Common myeloid progenitor, CD34-positive (primary cell): ENCODE data around the gene TEX44.

Experiments
- CTCF ChIA-PET: fragments of 350-600 bp; sonication (Branson Sonifier 250); formaldehyde crosslinking; loops from one replicate; lab custom pipeline; 2021; ENCODE audit warnings: antibody characterized with exemption; lab: Charles Lee
- POLR2A ChIA-PET: fragments of 350-600 bp; sonication (Branson Sonifier 250); formaldehyde crosslinking; loops from one replicate; lab custom pipeline; 2021; ENCODE audit warnings: antibody characterized with exemption; lab: Charles Lee
- DNase-seq, 3 donors: peaks; one replicate each; pipeline versions ENCODE4 v3.0.0 to v3.0.0-alpha.2; 2013
- H3K27ac ChIP-seq, 2 experiments: 1 replicate in 1 of 2; 2 replicates in 1 of 2; pipeline ENCODE4 v1.7.0; 2013; ENCODE audit warnings: inconsistent platforms in 2 of 2, low read length in 2 of 2, mild to moderate bottlenecking in 2 of 2, low read depth in 1 of 2, moderate library complexity in 1 of 2; ENCODE audit not compliant: severe bottlenecking in 2 of 2, insufficient read depth in 1 of 2, poor library complexity in 1 of 2
- H3K27me3 ChIP-seq, 5 experiments: replicated peaks in 2 of 5; 1 replicate in 3 of 5; 2 replicates in 2 of 5; pipeline versions ENCODE4 v1.6.1 to v1.7.0; 2013; ENCODE audit warnings: low read length in 4 of 5, mild to moderate bottlenecking in 2 of 5, moderate library complexity in 2 of 5, inconsistent platforms in 1 of 5; ENCODE audit not compliant: insufficient read depth in 5 of 5, control insufficient read depth in 4 of 5
- H3K36me3 ChIP-seq, 4 experiments: 1 replicate in 2 of 4; 2 replicates in 2 of 4; pipeline versions ENCODE4 v1.6.1 to v1.7.0; 2013; ENCODE audit warnings: low read length in 3 of 4, control low read depth in 1 of 4, mild to moderate bottlenecking in 1 of 4; ENCODE audit not compliant: control insufficient read depth in 4 of 4, insufficient read depth in 4 of 4
- H3K4me1 ChIP-seq, 4 experiments: 1 replicate in 3 of 4; 2 replicates in 1 of 4; pipeline versions ENCODE4 v1.6.1 to v1.7.1; 2013; ENCODE audit warnings: low read length in 3 of 4, mild to moderate bottlenecking in 3 of 4, control low read depth in 1 of 4, inconsistent platforms in 1 of 4, moderate library complexity in 1 of 4; ENCODE audit not compliant: control insufficient read depth in 4 of 4, insufficient read depth in 4 of 4; ENCODE audit errors: control extremely low read depth in 1 of 4
- H3K4me3 ChIP-seq, 7 experiments: 1 replicate in 4 of 7; 2 replicates in 3 of 7; pipeline versions ENCODE4 v1.5.1 to v1.7.0; 2013; ENCODE audit warnings: mild to moderate bottlenecking in 7 of 7, low read length in 6 of 7, moderate library complexity in 6 of 7, inconsistent platforms in 2 of 7, low read depth in 2 of 7, control low read depth in 1 of 7; ENCODE audit not compliant: insufficient read depth in 4 of 7, control insufficient read depth in 1 of 7; ENCODE audit errors: extremely low read depth in 1 of 7
- H3K9me3 ChIP-seq, 5 experiments: 1 replicate in 4 of 5; 2 replicates in 1 of 5; pipeline versions ENCODE4 v1.6.1 to v1.7.1; 2013; ENCODE audit warnings: low read length in 4 of 5, mild to moderate bottlenecking in 2 of 5, inconsistent platforms in 1 of 5, low read depth in 1 of 5, moderate library complexity in 1 of 5; ENCODE audit not compliant: control insufficient read depth in 4 of 5, insufficient read depth in 2 of 5; ENCODE audit errors: control extremely low read depth in 1 of 5
- WGBS: methylation state at CpG from one replicate; pipeline ENCODE4 v1.1.5; 2013; ENCODE audit not compliant: insufficient coverage; 5-methylcytosine and 5-hydroxymethylcytosine counted together

The TEX44 gene

GRCh38 chr2:231643495-231643888, 50.8 kb downstream of the TEX44 start:
- ChIA-PET CTCF (interaction anchor here (0.9 to 4.1 kb wide), 5 partner anchors 9 to 41 kb away, joined by 3 to 50 read pairs (median 4); no protein-coding TSS in a partner anchor), POLR2A (interaction anchor here (1.2 to 4.7 kb wide), 2 partner anchors 19 to 30 kb away, joined by 4 to 32 read pairs; no protein-coding TSS in a partner anchor)
- no peaks in the 10 kb centered on the region for H3K36me3 ChIP-seq
- no peak for DNase-seq
- H3K9me3 ChIP-seq, result no peaks in the 10 kb centered on the region
- 96% methylated on average over 4 of the region's 8 CpGs for WGBS
- peak overlapping the region in 1 of 2 experiments; percentile 57 for H3K27ac ChIP-seq
- peaks cover 0 to 55% (median 33%) of the 10 kb centered on the region in 4 experiments for H3K4me1 ChIP-seq
- no peaks in the 10 kb centered on the region for H3K27me3 ChIP-seq
- peak overlapping the region in 5 of 7 experiments; percentile 48 to 77 (median 62) for H3K4me3 ChIP-seq
